ENCODE results near the gene ACO2. TPM values are rescaled to one million over a fixed set of nuclear protein-coding genes. Genes with fewer than 3 reads are reported as not detected.
"Not testable (repeated sequence)": the region's sequence is repeated elsewhere in the genome, so short reads cannot be mapped to it uniquely, and the experiment has no call there.

Gene ACO2
- total and polyA plus RNA-seq, 12 donors, result 35.5 to 212 (median 134) TPM

DNA sequence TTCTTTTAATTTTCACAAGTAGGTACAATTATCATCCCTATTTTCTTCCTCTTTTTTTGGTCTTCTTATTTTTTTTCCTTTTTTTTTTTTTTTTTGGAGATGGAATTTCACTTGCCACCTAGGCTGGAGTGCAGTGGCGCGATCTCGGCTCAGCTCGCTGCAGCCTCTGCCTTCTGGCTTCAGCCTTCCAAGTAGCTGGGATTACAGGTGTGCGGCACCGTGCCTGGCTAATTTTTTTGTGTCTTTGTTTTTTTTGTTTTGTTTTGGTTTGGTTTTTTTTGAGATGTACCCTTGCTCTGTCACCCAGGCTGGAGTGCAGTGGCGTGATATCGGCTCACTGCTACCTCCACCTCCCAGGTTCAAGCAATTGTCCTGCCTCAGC, 39.0 kb upstream of the ACO2 start:
- H3K4me1 ChIP-seq (replicated peaks in 1 of 2), result peaks cover 0 to 3% of the 10 kb centered on the region in 2 donors
- H3K9me3 ChIP-seq (replicated peaks in 1 of 3), result no peaks in the 10 kb centered on the region
- peaks cover 0 to 21% of the 10 kb centered on the region in 2 donors for H3K36me3 ChIP-seq (replicated peaks in 1 of 2)
- WGBS, 4 donors, result 93 to 100% (median 96%) methylated on average over 8 of the region's 8 CpGs
- no peak for DNase-seq
- H3K27me3 ChIP-seq, result no peaks in the 10 kb centered on the region
- H3K4me3 ChIP-seq, result no peak overlapping the region
- intact Hi-C loops (cut with DNase I), result no loop called here
- no peak overlapping the region for H3K27ac ChIP-seq
- TF ChIP-seq POLR2A (IDR thresholded peaks at IDR 0.05) (no peak), CTCF (IDR thresholded peaks at IDR 0.05) (no peak)

GRCh38 chr22:41431656-41432055, 37.3 kb upstream of the ACO2 start:
- H3K4me1 ChIP-seq (replicated peaks in 1 of 2), result peaks cover 0 to 18% of the 10 kb centered on the region in 2 donors
- no peak overlapping the region for H3K4me3 ChIP-seq
- TF ChIP-seq CTCF (IDR thresholded peaks at IDR 0.05) (no peak), POLR2A (IDR thresholded peaks at IDR 0.05) (no peak)
- H3K27me3 ChIP-seq, result no peaks in the 10 kb centered on the region
- H3K27ac ChIP-seq, result no peak overlapping the region
- H3K9me3 ChIP-seq (replicated peaks in 1 of 3), result no peaks in the 10 kb centered on the region
- WGBS, 4 donors, result 81 to 86% (median 85%) methylated on average over 1 to 6 of the region's 6 CpGs
- H3K36me3 ChIP-seq (replicated peaks in 1 of 2), result peaks cover 0 to 35% of the 10 kb centered on the region in 2 donors
- no peak for DNase-seq
- intact Hi-C loops (cut with DNase I), result no loop called here

DNA sequence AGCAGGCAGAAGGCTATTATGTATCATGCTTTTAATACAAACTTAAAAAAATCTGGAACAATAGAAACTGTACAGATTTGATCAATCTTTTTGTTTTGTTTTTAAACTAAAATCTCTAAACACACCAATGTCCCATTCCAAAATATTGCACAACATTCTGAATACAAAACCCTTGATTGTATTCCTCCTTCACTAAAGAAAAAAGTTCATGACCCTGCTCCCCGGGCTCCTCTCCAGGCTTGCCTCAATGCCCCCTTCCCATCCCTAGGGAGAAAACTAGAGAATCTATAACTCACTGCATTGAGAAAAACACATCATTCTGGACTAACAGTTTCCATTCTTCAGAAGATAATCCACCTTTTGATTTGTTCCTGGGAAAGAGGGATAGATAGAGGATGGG, 35.4 kb upstream of the ACO2 start:
- H3K27me3 ChIP-seq; DNase-seq; H3K4me3 ChIP-seq; intact Hi-C loops (cut with DNase I); H3K9me3 ChIP-seq (replicated peaks in 1 of 3): not testable (repeated sequence)
- 39 to 78% (median 69%) methylated on average over 1 of the region's 1 CpG for WGBS, 4 donors
- Histone ChIP-seq H3K4me1 (replicated peaks in 1 of 2) (peaks cover 0 to 30% of the 10 kb centered on the region in 2 donors), H3K36me3 (replicated peaks in 1 of 2) (peaks cover 0 to 47% of the 10 kb centered on the region in 2 donors), H3K27ac (peak overlapping the region in 1 of 5 donors; percentile 29)

- DNase-seq; intact Hi-C loops (cut with DNase I); H3K4me3 ChIP-seq; H3K27me3 ChIP-seq; H3K9me3 ChIP-seq (replicated peaks in 1 of 3): not testable (repeated sequence)
- Histone ChIP-seq H3K4me1 (replicated peaks in 1 of 2) (peaks cover 9 to 40% of the 10 kb centered on the region in 2 donors), H3K36me3 (replicated peaks in 1 of 2) (peaks cover 0 to 47% of the 10 kb centered on the region in 2 donors), H3K27ac (peak overlapping the region in 2 of 5 donors; percentile 11 to 45)
- 63 to 73% (median 70%) methylated on average over 1 to 5 of the region's 5 CpGs for WGBS, 4 donors
Observed at GRCh38 chr22:41434361-41435003, 34.4 kb upstream of the ACO2 start.

DNA sequence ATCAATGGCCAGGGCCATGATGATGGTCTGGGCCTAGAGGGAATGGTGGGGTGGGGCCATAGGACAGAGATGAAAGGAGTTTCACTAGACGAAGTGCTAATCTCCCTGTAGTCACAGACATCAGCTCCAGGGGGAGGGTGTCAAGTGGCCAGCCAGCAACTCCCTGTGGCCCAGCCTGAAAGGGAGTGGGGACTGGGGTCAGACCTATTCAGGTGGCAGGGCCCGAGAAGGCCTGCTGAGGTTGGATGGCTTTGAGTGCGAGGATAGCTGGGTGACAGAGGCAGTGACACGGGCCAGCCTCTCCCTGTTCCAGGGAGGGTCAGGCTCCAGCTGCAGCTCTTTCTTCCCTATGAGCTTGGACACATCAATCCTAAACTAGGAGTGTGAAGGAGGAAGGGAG, 33.4 kb upstream of the ACO2 start:
- peak overlapping the region in 3 of 5 donors; percentile 2 to 45 (median 11) for H3K27ac ChIP-seq
- TF ChIP-seq POLR2A (IDR thresholded peaks at IDR 0.05) (no peak), CTCF (IDR thresholded peaks at IDR 0.05) (no peak)
- no peaks in the 10 kb centered on the region for H3K9me3 ChIP-seq (replicated peaks in 1 of 3)
- H3K36me3 ChIP-seq (replicated peaks in 1 of 2), result peaks cover 0 to 49% of the 10 kb centered on the region in 2 donors
- DNase-seq, result no peak
- 49 to 68% (median 62%) methylated on average over 3 to 4 of the region's 4 CpGs for WGBS, 4 donors
- intact Hi-C loops (cut with DNase I), result no loop called here
- H3K4me1 ChIP-seq (replicated peaks in 1 of 2), result peaks cover 11 to 49% of the 10 kb centered on the region in 2 donors
- no peaks in the 10 kb centered on the region for H3K27me3 ChIP-seq
- H3K4me3 ChIP-seq, result no peak overlapping the region
